NCI-H1105 treated with DMSO at 0.1 percent for 48 hours (cell line): Measurements from ENCODE around the gene SLIT3.

Experiments used
- DNase-seq: peaks from one replicate; lab custom pipeline; 2025; lab: John Stamatoyannopoulos, UW

Gene SLIT3

DNA sequence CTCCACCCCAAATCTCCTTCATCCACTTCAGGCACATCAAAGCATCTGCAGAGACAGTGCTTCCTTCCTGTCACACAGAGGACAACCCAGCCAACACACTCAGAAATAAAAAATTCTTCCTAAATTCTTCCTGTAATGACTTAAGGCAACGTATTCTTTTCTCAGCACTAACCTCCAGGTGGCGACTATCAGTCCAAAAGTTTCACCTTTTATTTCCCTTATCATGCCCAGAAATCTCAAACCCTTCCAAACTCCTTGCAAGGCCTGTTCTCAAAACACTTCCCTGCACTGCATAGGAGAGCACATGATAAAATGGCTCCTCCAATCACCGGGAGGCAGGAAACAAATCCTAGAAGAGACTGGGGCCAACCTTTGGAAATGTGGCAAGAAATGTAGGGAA lies 35.1 kb downstream of the SLIT3 start:
- no peak for DNase-seq

DNA sequence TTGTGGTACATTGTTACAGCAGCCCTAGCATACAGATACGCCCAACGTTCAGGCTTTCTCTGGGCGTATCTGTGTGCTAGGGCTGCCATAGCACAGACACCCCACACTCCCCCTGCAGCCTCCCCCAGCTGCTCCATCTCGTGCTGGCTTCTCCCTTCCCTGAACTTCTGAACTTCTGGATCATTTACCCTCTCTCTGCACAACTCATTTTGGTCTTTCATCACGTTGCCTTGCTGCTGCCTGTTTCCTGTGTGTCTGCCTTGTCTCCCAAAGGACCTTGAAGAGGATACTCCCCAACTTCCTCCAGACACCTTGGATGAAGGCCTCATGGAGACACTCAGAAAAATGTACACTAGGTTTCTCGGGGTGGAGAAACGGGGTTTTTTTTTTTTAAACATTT lies 37.3 kb downstream of the SLIT3 start:
- no peak for DNase-seq

GRCh38 chr5:169260896-169261569 lies 39.9 kb downstream of the SLIT3 start:
- DNase-seq, result no peak

DNA sequence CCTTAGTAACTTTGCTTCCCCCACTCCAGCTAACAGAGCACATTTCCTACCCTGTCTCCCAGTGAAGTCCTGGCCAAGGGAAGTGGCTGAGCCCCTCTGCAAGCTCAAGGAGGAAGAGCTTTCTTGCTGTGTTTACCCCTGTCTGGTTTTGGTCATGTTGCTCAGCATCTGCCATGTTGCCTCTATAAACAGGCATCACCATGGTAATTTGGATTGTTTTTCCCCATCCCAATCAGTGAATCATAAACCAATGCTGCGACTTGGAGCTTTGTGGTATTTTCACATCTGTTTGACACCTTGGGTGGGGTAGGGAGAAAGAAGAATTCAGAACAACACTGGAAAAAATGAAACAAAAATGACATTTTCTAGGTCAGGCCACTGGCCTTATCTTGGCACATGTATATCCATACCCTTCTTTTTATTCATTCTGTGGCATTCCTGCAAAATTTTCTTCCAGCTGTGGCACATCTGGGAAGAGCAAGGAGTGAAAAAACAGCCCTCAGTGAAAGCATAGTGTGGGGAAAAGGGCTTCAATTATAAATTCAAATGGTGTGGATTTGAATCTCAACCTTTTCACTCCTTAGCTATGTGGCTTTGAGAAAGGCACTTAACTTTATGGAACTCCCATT lies 42.5 kb downstream of the SLIT3 start:
- DNase-seq, result no peak

DNA sequence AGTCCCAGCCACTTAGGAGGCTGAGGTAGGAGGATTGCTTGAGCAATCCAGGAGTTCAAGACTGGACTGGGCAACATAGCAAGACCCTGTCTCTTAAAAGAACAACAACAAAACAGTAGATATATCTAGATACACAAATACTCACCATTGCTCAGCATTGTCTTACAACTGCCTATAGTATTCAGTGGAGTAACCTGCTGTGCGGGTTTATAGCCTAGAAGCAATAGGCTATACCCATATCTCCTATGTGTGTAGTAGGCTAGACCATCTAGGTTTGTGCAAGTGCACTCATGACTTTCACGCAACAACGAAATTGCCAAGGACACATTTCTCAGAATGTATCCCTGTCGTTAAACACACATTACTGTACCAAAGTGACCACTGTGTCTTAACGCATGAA lies 44.7 kb downstream of the SLIT3 start:
- no peak for DNase-seq

- DNase-seq, result no peak
Measured at GRCh38 chr5:169253071-169253470, 47.9 kb downstream of the SLIT3 start.

DNA sequence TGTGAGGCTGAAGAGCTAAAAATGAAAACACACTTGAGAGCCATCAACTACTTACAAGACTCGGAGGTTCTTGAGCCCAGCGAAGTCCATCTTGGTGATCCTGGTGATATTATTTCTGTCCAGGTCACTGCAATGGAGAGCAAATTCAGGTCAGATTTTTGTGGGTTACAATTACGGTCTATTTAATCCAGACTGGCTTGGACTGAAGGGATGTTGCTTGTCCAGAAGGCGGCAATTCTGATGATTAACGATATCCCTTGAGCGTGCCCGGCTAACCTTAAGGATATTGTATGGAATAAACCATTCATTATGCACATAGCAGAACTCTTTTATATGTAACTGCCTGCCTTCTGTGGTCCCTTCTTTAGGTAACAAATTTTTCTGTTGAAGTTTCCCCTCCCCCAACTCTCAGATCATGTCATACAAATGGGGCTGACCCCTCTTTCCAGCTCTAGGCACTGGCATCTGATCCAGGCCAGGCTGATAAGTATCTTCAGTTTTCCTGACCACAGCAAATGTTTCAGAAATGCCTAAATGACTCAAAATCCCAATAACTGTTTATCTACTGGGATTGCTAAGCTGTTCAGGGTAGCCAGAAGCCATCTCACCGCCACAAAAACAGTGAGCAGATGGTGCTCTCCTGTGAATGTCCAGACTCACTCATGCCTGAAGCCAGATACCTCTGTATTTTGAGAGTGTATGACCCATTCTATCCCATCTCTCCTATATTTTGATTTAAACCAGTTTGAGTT lies 49.4 kb downstream of the SLIT3 start:
- DNase-seq, result no peak

GRCh38 chr5:169250887-169251286 lies 50.1 kb downstream of the SLIT3 start:
- DNase-seq, result no peak

DNA sequence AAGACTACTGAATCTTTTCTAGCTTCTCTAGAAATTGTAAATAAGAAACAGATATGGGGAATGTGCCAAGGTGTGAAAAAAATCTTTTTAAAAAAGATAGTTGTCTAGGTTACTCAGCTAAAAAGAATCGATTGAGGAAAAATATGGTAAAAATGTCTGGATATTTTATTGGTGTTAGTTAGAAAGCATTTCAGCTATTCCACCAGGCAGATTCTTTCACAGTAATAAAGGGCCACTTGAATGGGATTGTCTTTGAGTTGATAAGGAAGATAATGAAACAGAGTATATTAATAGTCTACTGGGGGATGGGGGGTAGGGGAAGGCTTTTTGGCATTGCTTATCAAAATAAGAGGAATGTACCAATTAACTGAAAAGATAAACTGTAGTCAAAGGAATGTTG lies 51.9 kb downstream of the SLIT3 start:
- DNase-seq, result no peak

GRCh38 chr5:169248550-169248949 lies 52.4 kb downstream of the SLIT3 start:
- DNase-seq, result no peak

DNA sequence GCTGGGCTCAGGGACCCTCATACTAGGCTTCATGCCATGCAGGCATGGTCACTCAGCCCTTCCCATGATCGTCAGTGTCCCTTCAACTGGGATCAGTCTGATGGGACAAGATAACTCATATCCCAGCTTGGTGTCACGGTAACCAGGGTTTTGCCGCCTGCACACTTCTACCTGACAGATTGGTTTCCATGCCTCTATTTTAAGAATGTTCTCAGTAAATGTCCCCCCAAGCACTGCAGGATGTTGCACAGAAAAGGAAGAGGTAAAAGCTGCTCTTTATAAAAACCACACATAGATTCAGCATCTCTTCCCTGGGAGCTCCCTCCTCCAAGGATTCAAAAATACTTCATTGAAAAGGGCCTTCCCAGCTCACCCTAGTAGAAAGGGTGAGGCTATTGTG lies 56.1 kb downstream of the SLIT3 start:
- no peak for DNase-seq

DNA sequence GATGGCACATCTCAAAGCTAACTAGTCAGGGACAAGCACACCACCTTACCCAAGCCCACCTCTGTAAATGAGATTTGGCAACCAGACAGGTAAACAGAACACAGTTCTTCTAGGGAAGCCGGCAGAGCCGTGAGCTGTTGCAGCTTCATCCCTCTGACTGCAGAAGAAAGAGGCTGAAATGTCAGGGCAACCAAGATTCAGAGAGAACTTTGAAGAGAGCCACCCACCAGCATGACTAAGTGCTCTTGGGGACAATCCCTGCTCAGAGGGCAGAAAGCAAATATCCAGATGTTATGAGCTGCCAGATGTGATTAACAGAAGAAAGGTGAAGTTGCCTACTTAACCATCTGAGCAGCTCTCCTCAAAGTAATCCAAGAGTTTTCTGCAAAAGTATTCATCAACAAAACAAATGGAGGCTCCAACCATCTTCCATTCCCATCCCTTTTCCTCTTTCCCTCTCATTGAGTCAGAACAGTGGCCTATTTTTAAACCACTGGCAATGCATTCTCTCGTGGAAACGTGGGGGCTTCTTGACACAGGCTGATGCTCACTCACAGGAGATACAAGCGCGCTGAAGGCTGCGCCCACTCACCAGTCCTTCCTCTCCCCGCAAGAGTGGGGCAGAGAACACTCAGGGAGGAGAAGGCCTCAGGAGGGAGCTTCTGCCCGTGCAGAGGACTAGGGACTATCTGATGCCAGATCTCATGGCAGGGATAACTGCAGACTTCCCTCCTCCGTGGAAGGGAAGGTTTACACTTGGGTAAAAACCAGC lies 57.1 kb downstream of the SLIT3 start:
- DNase-seq, result no peak

GRCh38 chr5:169242849-169243186 lies 58.1 kb downstream of the SLIT3 start:
- no peak for DNase-seq

DNA sequence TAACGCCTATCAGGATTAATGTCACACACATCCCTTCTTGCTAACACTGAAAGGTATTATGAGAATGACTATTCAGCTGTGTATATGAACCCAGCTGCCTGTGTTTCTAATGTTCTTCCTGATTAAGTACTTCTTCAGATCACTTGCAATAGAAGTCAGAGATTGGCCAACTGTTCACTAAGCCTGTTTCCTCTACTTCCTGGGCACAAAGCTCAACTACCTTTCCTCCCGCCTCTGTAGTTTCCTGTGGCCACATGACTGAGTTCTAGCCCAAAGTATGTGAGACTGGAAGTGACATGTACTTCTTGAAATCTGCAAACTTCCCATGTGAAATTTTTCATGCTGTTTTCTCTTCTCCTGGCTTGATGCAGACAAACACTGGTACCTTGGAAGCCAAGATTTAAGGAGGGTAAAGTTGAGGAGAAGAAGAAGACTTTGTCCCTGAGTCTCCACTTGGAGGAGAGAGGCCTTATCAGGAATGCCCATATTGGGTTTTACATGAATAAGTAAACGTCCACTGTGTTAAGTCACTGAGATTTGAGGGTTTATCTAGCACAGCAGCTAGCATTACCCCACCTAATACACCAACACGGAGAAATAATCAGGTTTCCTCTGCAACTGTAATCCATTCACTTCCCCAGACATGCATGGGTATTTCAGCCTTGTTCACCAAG lies 58.6 kb downstream of the SLIT3 start:
- DNase-seq, result no peak

- DNase-seq, result no peak
Measured at GRCh38 chr5:169229342-169229892, 71.5 kb downstream of the SLIT3 start.

GRCh38 chr5:169226895-169227294 lies 74.0 kb downstream of the SLIT3 start:
- DNase-seq, result no peak

DNA sequence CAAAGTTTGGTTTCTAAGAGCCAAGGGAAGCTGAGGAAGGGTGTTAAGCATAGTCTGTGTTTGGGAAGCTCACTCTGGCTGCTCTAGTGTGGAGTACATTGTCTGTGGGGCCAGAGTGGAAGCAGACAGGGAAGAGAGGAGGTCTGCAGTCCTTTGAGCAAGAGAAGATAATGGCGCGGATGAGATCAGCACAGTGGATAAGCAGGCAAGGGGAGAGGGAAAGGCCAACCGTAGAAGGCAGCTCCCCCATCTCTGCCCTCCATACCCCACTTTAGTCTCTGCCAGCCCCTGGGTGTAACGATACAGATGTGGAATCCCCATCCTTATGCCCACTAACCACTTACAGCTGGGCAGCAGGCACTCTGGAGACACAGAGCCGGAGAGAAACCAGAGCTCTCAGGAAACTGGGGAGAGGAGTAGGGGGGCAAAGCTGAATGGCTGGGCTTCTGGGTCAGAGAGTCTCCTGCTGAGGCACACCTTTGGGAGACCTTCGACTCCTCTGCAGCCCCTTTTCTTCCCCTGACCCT lies 75.0 kb downstream of the SLIT3 start:
- no peak for DNase-seq

GRCh38 chr5:169223595-169223953 lies 77.4 kb downstream of the SLIT3 start:
- no peak for DNase-seq

DNA sequence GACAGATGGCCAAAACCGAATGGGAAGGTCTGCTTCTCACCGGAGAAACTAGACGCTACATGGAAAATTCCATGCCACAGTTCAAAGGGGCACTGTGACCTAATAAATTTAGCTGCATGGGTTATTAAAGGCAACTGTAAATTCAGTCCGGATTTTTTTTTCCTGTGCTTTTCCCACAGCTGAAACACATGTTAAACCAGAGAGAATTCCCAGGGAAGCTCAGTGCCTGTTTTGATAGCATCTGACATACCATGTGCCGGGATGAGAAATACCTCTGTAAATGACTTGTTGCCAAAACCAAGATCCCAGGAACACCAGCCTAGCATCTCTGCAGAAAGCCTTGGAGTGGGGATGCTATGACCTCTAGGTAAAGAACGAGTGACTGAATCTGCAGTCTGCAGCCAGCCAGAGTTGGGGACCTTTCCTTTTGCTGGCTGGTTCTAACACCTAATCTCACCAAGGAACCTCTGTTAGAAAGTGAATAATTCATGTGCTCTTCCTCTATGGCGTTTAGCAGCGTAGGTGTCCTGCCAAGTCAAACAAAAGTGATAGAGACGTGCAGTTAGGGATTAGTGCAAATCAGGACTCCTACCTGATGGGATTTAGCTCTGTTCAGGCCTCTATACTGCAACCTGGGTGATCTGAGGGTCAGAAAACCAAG lies 77.9 kb downstream of the SLIT3 start:
- no peak for DNase-seq

- DNase-seq, result no peak
Measured at GRCh38 chr5:169221519-169221918, 79.4 kb downstream of the SLIT3 start.

GRCh38 chr5:169219961-169220360 lies 81.0 kb downstream of the SLIT3 start:
- DNase-seq, result no peak
